Heart left ventricle (tissue), 16 donors: Measurements from ENCODE around the gene ARSG. TPM values are rescaled to one million over a fixed set of nuclear protein-coding genes. Genes with fewer than 3 reads are reported as not detected.

Source experiments
- ATAC-seq, 4 donors: fragments of 200-7000 bp; cut with Tn5 transposase; one replicate each; pipeline ENCODE4 v1.9.1; 2020 to 2022; ENCODE audit warnings: moderate library complexity in 4 of 4, mild to moderate bottlenecking in 3 of 4, moderate number of reproducible peaks in 1 of 4
- DNase-seq, 5 donors: peaks; one replicate each; pipeline ENCODE4 v3.0.0-alpha.2; 2020
- H3K27ac ChIP-seq, 12 donors: fragments of 200-600 bp; sonication (generic) in 4 of 12; one replicate each; pipeline versions ENCODE4 v1.5.0 to v1.8.0; 2016 to 2022; ENCODE audit warnings: mild to moderate bottlenecking in 2 of 12
- H3K27me3 ChIP-seq, 9 donors: fragments of 200-600 bp; sonication (generic) in 2 of 9; one replicate each; pipeline versions ENCODE4 v1.5.1 to v1.8.0; 2016 to 2022; ENCODE audit warnings: mild to moderate bottlenecking in 3 of 9
- H3K36me3 ChIP-seq, 9 donors: fragments of 200-600 bp; sonication (generic) in 2 of 9; one replicate each; pipeline versions ENCODE4 v1.5.0 to v1.8.0; 2018 to 2022; ENCODE audit warnings: mild to moderate bottlenecking in 2 of 9
- H3K4me1 ChIP-seq, 12 donors: fragments of 200-600 bp; sonication (generic) in 4 of 12; one replicate each; pipeline versions ENCODE4 v1.5.0 to v1.8.0; 2016 to 2022; ENCODE audit warnings: mild to moderate bottlenecking in 3 of 12
- H3K4me3 ChIP-seq, 12 donors: fragments of 200-600 bp; sonication (generic) in 4 of 12; one replicate each; pipeline versions ENCODE4 v1.5.0 to v1.8.0; 2017 to 2022; ENCODE audit warnings: mild to moderate bottlenecking in 9 of 12, moderate library complexity in 4 of 12
- H3K9me3 ChIP-seq, 12 donors: fragments of 200-600 bp; sonication (generic) in 4 of 12; one replicate each; pipeline versions ENCODE4 v1.5.0 to v1.8.0; 2016 to 2022; ENCODE audit warnings: mild to moderate bottlenecking in 1 of 12
- CTCF ChIP-seq, 12 donors: fragments of 200-600 bp; sonication (generic) in 4 of 12; IDR thresholded peaks; one replicate each; pipeline versions ENCODE4 v1.5.0 to v1.8.0; 2018 to 2022; ENCODE audit warnings: antibody characterized with exemption in 12 of 12, mild to moderate bottlenecking in 5 of 12
- POLR2A ChIP-seq, 2 donors: fragments of 450-650 bp; IDR thresholded peaks; one replicate each; pipeline ENCODE4 v1.6.1; 2017; ENCODE audit warnings: antibody characterized with exemption in 2 of 2, mild to moderate bottlenecking in 2 of 2, moderate library complexity in 2 of 2
- WGBS, 4 donors: extraction: QIAGEN DNeasy Blood & Tissue Kit in 2 of 4; methylation state at CpG; one replicate each; pipeline versions ENCODE4 v1.1.5 to v1.1.7; 2013 to 2018; 5-methylcytosine and 5-hydroxymethylcytosine counted together
- intact Hi-C, 10 donors: fragments of 100-400 bp; cut with DNase I; formaldehyde crosslinking; loops; one replicate each; pipeline versions ENCODE4 v1.11.1 to v1.14.2; 2022
- polyA plus RNA-seq, 2 donors: library from polyadenylated mRNA; stranded (reverse); fragments of 200-250 nt; gene quantifications; one replicate each; pipeline ENCODE4 v1.2.3, GENCODE V29; 2013
- total RNA-seq, 9 donors: library from RNA; depleted of rRNA in 2 of 9; stranded (reverse); fragments of >200 nt in 2 of 9; fragmentation: NEBNext Ultra II Directional in 3 of 9; extraction: Animal tissue kit (Norgen Biotek cat#: 25700) in 3 of 9; gene quantifications; one replicate each; pipeline versions ENCODE4 v1.1.0 to v1.2.4, GENCODE V29; 2016 to 2023
- donor health status: ischemic (EF 13 %, LVEDD 7.1; RV severe dilation, severe dysfunction).
- donor health status: healthy with polysubstance abuse.
- donor health status: DM: no; HTN: yes; CAD: no.
- donor health status: DM: no; HTN: no; CAD: no.
- donor health status: ischemic (EF 25% LVEDD 6.9; RV normal size, moderate dysfunction).
- donor health status: ischemic (EF 25% LVEDD 5.7; RV mildly dilated, moderate dysfunction).
- donor health status: healthy.
- donor health status: DM: yes; HTN: yes; CAD: no.
- donor health status: ischemic (EF 35%, LVEDD 5.7; RV mildly dilated, moderate dysfunction).
- donor health status: nonischemic (EF 11% LVEDD 7.7; RV severe dilation, severe dysfunction).
- donor health status: DM: yes; HTN: yes; CAD: no.
- donor health status: PGD.
- donor health status: ischemic (EF 29% LVEDD 5.4; RV normal size, mild dysfunction).
- donor health status: nonischemic (EF 23%, LVEDD 6.1; RV moderate dilation, normal function).

The ARSG gene
- total and polyA plus RNA-seq, 11 donors, result 1.2 to 4.9 (median 3.3) TPM

- H3K4me1 ChIP-seq, result peaks cover 0 to 58% (median 40%) of the 10 kb centered on the region in 12 donors
- peaks cover 0 to 52% (median 49%) of the 10 kb centered on the region in 9 donors for H3K36me3 ChIP-seq
- no peak for ATAC-seq
- H3K27me3 ChIP-seq, result no peaks in the 10 kb centered on the region
- no peak for DNase-seq
- intact Hi-C loops, result no loop called here
- peak overlapping the region in 10 of 12 donors; percentile 34 to 99 (median 94) for H3K27ac ChIP-seq
- WGBS, 4 donors, result 52 to 68% (median 57%) methylated on average over 6 of the region's 6 CpGs
- H3K4me3 ChIP-seq, result no peak overlapping the region
- TF ChIP-seq POLR2A (IDR thresholded peaks at IDR 0.05), result no peak
- no peak for TF ChIP-seq CTCF (IDR thresholded peaks at IDR 0.05)
- H3K9me3 ChIP-seq, result no peaks in the 10 kb centered on the region
Observed at GRCh38 chr17:68452724-68453290, 161.5 kb downstream of the ARSG start.

GRCh38 chr17:68453991-68454665 lies 162.8 kb downstream of the ARSG start:
- peaks cover 0 to 39% (median 36%) of the 10 kb centered on the region in 9 donors for H3K36me3 ChIP-seq
- H3K27me3 ChIP-seq, result no peaks in the 10 kb centered on the region
- no peaks in the 10 kb centered on the region for H3K9me3 ChIP-seq
- intact Hi-C loops, result no loop called here
- 43 to 58% (median 52%) methylated on average over 5 of the region's 5 CpGs for WGBS, 4 donors
- H3K4me1 ChIP-seq, result peaks cover 0 to 64% (median 40%) of the 10 kb centered on the region in 12 donors
- DNase-seq (no peak), ATAC-seq (no peak)
- no peak for TF ChIP-seq POLR2A (IDR thresholded peaks at IDR 0.05)
- no peak for TF ChIP-seq CTCF (IDR thresholded peaks at IDR 0.05)
- peak overlapping the region in 3 of 12 donors; percentile 10 to 94 (median 86) for H3K4me3 ChIP-seq
- peak overlapping the region; percentile 14 to 99 (median 96) for H3K27ac ChIP-seq

- Histone ChIP-seq H3K27me3 (no peaks in the 10 kb centered on the region), H3K4me3 (peak overlapping the region in 11 of 12 donors; percentile 70 to 94 (median 83)), H3K36me3 (peaks cover 0 to 21% (median 18%) of the 10 kb centered on the region in 9 donors), H3K27ac (peak overlapping the region; percentile 79 to 99 (median 96)), H3K4me1 (peaks cover 0 to 72% (median 42%) of the 10 kb centered on the region in 12 donors), H3K9me3 (no peaks in the 10 kb centered on the region)
- TF ChIP-seq POLR2A (IDR thresholded peaks at IDR 0.05) (no peak), CTCF (IDR thresholded peaks at IDR 0.05) (no peak)
- WGBS, 4 donors, result 32 to 48% (median 35%) methylated on average over 4 of the region's 4 CpGs
- DNase-seq (no peak), ATAC-seq (no peak)
- intact Hi-C loops, result no loop called here
Observed at GRCh38 chr17:68455901-68456338, 164.6 kb downstream of the ARSG start.
